ENCODE results near the gene TFIP11.

The TFIP11 gene

DNA sequence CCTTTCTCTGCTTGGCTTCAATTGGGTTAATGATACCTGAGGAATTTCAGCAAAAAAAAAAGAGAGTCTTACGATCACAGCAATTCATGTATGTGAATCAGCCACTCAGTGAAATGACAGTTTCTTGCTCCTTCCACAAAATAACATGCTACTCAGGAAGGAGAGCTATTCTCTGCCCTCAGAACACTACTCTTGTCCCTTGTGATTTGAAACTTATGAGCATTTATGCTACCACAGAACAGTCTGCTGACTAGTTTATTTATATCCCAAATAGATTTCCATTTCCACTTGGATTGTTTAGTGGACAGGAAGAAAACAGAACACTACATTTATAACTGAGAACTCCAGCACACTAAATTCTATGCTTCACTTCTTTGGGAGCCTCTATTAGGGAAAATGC lies 8.5 kb downstream of the TFIP11 start:
- DNase-seq (ENCODE audit: low spot score) = no peak

DNA sequence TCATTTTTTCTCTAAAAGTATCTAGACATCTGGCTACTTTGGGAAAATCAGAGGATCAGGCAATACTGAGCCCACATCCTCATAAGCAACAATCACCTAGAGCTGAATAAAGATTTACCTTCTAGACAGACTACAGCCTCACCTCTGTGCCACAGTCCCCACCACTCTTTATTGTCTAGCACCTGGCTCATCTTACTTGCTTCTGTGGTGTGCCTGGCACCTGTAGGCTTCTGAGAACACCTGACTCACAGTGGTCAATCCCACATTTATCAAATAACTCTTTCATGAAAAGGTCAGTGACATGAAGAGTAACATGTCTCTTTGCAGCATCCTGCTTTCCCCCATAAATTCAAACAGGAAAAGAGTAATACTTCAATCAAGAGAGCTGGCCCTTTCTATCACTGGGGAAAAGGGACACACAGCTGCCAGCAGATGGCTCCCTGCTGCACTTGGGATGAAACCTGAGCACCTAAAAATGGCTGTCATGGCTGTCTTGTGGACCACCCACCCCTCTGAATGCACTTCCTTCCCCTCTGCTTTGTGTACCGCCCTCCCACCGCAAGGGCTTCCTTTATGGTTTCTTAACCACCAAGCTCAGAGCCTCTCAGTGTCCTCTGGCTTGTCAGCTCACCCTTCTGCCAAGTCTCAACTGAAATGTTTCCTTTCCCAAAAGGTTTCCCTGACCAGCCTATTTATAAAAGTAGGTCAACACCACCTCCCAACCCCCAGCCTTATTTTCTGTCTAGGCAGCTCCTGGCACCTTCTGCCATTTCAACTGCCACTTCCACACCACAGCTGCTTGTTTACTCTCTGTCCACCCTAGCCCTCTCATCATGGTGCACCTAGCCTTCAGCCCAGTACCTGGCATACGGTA lies 9.3 kb downstream of the TFIP11 start:
- DNase-seq (ENCODE audit: low spot score) = no peak

DNA sequence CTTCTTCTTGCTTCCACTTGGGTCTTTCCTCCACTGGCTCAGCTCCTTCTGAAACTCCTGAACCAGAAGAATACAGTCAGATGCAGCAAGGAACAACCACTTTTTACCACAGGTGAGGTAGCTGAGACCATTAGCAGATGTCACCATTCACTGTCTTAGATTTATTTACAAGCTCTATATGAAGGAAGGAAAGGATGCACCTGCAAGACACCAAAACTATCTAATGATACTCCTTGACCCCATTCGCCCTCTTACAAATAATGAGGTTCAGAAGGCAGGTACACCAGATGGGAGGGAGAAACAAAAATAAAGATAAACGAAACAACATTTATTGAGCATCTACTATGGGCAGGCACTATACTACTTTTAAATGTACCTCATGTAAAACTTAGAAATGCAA lies 10.3 kb downstream of the TFIP11 start:
- no peak for DNase-seq (ENCODE audit: low spot score)

DNA sequence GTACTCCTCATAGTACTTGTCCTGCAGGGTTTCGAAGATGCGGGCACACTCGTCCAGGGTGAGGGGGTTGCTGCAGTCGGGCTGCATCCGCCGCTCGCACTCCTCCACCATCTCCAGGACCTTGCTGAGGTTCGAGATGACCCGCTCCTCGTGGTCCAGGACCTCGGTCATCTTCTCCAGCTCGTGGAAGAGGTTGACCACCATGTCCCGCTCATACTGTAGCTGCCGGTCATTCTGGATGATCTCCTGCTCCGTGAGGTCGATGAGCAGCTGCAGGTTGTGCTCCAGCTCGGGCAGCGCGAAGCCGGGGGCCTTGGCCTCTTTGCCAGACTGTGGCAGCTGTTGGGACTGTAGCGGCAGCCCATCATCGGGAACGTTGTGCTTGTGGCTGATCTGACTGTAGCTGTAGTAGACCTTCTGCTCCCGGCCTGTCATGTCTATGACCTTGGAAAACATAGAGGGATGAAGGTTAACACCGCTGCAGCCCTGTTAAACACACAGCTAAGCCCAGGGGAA lies 13.0 kb downstream of the TFIP11 start:
- no peak for DNase-seq (ENCODE audit: low spot score)

DNA sequence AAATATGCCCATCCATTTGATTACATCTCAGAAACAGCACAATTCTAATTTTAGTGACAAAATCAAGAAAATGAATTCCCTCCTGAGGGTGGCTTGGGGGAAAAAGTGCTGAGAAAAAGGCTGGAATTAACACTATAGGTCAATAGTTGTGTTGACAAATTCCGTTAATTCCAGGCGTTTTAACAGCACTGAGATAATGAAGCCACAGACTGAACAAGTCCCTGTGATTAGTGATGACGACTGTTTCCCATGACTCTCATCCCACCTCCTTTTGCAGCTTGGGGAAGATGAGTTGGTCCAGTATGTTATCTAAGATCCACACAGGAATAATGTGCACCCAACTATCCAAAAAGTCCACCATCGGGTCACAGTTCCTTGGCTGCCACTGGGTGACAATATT lies 15.8 kb downstream of the TFIP11 start:
- DNase-seq (ENCODE audit: low spot score) = no peak

DNA sequence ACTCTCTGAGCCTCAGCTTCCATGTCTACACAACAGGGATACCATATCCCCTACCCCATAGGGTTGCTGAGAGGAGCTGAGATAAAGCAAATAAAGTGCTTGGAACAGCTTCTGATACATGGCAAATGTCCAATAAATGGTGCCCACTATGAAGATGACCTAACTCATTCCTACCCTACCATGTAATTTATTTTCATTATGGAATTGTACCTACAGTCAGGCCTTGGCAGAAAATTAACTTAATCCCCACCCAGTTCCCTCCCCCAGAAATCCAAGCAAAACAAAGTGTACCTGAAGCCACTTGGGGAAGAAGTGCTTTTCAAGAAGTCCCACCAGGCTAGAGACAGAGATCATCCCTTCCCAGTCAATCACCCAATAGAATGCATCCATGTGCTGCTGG lies 17.8 kb downstream of the TFIP11 start:
- no peak for DNase-seq (ENCODE audit: low spot score)

DNA sequence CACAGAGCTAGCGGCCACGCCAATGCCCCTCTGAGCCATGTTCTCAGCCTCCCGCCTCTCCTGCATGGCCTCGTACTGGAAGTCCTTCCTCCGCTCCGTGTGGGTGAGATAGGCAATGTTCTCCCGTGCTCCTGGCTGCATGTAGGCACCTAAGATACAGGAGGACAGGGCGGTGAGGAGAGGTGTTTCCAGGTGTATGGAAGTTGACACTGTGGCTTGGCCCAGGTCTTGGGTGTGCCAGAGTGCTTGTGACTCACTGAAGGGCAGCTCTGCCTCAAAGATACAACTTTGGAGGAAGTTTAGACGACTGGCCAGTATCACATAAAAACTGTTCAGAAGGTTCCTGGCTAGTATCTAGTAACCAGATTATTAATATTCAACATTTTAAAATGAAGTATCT lies 20.1 kb downstream of the TFIP11 start:
- no peak for DNase-seq (ENCODE audit: low spot score)

DNA sequence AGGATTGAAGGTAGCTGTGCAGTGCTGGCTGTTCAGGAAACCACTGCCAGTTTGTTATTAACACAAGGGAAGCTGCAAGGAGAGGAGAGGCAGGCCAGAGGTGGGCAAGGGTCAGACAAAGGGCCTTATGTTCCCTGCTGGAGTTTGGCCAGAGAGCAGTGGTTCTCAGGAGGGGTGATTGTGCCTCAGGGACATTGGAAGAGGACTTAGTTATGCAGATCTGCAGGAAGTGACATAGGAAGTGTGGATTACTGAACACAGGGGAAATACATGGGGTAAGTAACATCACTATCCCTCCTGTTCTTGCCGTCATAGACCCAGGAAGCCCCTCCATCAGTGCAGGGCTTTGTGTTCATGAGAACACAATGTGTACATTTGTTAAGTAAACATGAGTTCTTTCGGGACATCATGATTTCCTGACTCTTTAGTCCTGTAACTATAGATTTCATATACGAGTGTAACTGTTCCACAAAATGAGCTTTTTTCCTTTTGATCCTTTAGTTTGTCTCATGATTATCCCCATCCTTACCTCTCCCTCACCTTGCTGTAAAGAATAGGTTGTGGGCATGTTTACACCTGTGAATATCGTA lies 22.7 kb downstream of the TFIP11 start:
- DNase-seq (ENCODE audit: low spot score) = no peak

DNA sequence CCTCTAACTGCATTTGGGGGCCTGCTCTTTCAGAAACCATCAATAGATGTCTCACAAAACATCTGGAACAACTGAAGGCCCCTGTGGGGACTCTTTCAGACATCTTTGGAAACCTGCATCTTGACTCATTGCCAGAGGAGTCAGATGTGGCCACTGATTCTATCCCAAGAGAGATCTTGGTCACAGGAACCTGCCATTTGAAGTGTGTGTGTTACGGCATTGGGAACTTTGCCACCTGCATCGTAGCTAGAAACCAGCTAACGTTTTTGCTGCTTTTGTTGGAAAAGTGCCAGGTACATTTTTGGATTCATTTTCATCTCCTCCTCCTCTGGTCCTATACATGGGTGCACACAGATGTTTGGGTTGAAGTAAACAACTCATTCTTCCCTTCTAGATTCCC lies 24.3 kb downstream of the TFIP11 start:
- DNase-seq (ENCODE audit: low spot score) = no peak

DNA sequence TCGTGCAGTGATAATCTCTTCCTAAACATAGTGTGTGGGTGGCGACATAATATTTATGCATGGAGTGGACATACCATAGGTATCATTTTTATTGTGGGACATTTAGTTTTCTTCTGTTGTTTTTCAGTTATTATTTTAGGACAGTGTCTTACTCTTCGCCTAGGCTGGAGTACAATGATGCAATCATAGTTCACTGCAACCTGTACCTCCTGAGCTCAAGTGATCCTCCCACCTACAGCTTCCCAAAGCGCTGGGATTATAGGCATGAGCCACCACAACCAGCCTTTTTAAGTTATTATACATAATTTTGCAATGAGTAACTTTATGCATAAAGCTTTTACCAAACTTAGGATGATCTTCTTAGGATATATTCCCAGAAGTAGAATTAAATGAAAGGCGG lies 25.9 kb downstream of the TFIP11 start:
- DNase-seq (ENCODE audit: low spot score) = no peak

DNA sequence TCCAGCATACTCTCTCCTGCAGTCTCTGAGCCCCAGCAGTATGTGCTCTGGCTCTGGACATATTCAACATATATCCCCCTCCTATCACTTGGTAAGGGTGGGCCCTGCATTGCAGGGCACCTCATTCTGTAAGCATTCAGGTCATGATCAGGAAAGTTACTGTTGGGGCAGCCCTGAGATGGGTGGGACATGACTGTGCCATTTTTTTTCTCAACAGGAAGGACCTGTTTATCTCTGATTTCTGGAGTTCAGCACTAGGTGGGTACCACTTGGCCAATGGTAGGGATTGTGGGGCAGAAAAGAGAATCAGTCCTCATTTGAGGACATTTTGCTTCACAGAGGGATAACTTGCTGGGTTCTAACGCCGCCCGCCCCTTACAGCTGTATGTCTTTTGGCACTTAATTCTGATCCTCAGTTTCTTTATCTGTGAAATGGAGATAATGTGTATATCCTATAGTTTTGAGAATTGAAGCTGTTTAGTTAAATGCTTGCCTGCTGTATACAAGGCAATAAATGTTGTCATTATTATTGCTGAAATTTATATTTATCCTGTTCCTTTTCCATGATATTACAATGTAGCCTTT lies 26.4 kb downstream of the TFIP11 start:
- DNase-seq (ENCODE audit: low spot score) = no peak

DNA sequence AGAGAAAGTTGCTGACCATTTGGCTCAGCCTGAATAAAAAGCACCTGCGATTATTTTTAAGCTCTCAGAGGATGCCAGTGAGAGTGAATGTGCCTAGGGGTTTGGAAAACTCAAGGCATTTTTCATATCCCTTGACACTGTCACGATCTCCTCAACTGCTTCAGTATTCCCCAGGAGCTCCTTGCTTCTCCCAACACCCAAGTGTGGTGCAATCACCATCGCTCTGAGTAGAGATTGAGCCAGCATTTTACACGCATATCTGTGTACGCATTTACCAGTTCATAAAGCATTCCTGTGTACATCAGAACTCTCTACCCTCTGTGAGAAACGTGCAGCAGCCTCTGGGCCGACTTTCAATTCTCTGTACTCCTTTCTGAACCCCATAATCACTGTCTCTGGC lies 27.3 kb downstream of the TFIP11 start:
- no peak for DNase-seq (ENCODE audit: low spot score)

DNA sequence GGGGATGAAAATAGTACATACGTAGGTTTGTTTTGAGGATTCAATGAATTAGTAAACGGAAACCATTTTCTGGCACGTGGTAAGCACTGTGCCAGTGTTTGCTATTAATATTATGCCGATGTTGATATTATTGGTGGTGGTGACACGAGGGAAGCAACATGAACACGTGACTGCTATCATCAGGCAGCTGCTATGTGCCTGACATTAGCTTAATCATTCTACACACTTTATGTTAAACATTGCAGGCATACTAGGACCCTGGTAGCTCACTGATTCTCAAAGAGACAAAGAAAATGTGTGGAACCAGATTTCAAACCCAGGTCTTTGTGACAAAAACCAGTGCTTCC lies 27.9 kb downstream of the TFIP11 start:
- no peak for DNase-seq (ENCODE audit: low spot score)

DNA sequence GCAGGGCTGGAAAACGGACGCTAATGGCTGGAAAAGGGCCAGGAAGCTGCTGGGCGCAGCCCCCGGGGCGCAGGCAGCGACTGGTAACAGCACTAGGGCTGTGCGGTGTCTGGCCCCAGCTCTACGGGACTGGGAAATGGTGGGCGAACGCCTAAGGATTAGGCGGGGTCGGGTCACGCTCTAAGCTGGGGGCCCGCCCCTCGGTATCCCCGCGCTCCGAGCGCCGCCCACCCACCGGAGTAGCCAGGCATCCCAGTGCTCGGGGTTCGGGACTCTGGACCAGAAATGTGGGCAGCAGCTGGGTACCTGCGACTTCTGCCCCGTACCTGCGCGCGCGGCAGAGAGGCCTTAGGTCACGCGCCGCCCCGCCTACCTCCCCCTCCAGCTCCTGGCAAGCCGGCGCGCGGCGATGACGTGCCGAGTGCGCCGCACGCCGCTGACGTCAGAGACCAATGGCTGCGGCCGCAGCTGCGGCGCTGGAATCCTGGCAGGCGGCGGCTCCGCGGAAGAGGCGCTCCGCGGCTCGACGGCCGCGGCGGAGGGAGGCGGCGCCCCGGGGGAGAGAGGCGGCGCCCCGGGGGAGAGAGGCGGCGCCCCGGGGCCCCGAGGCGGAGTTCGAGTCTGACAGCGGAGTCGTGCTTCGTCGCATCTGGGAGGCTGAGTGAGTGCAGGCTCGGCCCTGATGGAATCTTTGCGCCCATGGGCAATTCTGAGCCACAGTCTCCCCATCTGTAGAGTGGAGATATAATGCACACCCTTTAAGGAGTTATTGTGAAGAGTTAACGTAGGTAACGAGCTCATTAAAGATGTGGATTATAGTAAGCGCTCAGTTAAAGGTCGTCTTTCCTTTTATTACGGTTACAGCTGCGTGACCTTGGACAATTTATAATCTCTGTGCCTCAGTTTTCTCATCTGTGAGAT lies 28.6 kb downstream of the TFIP11 start, which contains the start of the genes HPS4 and SRRD:
Gene HPS4 (minus strand): TSS at position 345 of the 921 bp plus-strand sequence. CDS start 2,021 bp downstream, outside the sequence.
Gene SRRD (plus strand): TSS at position 439 of the 921 bp plus-strand sequence. CDS start 14 bp downstream, at position 453.
- peak; percentile 73 for DNase-seq (ENCODE audit: low spot score)

DNA sequence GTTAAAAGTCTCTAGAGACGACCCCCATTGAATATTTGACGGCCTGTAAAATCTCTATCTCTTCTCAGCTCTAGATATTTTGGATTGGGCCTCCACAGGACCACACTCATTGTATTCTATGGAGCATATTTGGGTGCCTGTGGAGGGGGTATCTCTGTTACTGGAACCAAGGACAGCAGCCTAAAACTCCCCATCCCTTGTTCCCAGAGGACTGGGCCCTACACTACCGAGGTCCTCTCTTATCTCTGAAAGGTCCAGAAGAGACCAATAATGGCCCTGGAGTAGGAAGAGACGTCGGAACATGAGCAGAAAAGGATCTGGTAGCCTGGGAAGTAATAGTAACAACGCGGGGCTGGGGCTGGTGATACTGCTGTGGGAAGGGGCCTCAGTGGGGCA lies 29.2 kb downstream of the TFIP11 start:
- DNase-seq (ENCODE audit: low spot score) = no peak

DNA sequence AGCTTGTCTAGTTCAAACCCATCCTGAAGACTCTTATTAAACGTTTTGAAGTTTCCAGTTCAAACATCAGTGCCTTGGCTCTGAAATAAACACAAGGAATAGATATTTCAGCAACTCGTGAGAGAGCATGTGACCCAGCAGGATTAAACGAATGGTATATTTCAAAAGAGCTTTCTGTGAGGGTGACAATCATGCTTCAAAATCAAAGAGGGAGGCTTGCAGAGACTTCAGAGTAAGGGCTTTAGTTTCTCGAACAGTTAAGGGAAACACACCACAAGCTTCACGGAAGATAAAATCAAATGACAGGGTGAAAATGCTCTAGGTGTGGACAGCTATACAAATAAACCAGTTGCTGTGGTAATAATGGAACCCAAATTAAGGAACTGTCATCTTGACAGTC lies 30.1 kb downstream of the TFIP11 start:
- DNase-seq (ENCODE audit: low spot score) = no peak

DNA sequence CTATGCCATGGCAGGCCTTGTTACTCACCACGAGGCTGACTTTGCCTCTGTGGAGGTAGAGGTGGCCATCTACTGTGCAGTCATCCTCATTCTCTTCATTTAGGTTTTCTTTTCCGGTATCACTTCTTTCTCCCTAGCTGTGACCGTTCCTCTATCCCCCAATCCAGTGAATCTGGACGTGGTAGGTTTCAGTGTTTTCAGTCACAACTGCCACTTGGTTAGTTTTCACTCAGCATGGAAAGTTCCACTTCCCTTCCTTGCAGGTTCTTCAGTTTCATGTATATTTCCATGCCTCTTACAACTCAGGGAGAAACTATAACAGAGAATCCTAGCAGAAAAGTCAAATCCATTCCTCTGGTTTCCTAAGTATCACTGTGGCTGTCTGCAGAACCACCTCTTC lies 30.6 kb downstream of the TFIP11 start:
- DNase-seq (ENCODE audit: low spot score) = no peak

DNA sequence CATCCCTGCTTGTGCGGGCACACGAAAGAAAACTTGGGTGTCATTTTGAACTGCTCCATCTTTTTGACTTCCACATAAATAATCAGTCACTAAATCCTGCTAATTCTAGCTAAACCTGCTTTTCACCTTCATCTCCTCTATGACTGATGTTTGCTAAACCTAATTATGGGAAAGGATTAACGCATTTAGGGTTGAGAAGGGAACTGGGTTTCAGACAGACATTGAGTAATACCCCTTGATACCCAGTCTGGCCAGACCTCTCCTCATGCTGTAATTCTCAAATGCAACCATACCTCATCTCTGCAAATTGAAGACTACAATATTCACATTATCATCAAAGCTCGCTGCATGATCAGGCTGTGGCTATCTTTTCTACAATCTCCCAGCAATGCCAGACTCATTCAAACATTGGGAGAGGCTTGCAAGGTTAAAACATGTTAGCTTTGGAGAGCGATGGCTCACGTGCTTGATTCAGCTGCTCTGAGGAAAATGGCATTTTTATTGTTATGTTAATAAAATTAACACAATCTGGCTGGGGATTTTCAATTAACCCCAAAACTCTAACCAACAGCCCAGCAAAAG lies 31.1 kb downstream of the TFIP11 start:
- no peak for DNase-seq (ENCODE audit: low spot score)

DNA sequence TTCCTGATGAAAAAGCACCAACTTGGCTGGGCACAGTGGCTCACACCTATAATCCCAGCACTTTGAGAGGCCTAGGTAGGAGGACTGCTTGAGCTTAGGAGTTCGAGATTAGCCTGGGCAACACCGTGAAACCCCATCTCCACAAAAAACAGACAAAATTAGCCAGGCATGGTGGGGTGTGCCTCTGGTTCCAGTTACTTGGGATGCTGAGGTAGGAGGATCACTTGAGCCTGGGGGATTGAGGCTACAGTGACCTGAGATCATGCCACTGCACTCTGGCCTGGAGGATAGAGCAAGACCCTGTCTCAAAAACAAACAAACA lies 31.7 kb downstream of the TFIP11 start:
- DNase-seq (ENCODE audit: low spot score) = no peak

DNA sequence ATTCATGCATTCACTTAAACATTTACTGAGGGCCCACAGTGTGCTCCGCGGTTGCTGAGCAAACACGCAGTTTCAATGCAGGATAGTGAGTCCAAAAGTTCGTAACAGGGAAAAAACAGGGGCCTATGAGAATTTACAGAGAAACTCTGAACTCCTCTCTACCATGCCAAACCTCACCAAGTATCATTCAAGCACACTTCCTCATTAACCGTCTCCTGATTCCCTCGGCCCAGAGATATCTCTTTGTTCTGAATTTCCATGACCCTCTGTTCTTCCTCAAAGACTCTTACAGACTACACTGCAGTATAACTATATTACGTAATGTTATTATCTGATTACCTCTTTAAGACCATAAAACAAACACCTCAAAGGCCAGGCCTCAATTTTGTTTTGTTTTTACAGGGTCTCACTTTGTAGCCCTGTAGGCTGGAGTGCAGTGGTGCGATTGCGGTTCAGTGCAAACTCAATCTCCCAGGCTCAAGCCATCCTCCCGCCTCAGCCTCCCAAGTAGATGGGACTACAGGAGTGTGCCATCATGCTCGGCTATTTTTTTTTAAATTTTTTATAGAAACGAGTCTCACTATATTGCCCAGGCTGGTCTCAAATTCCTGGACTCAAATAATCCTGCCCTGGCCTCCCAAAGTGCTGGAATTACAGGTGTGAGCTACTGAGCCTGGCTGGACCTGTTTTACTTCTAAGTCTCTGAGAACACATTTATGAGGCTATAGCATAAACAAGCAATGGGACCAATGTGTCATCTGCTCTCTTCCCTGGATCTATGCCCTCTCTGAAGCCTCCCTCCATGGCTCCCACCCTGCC lies 32.3 kb downstream of the TFIP11 start:
- no peak for DNase-seq (ENCODE audit: low spot score)
